Fibroblast of skin of right biceps (primary cell): ENCODE data around the gene PBX1.

ENCODE experiments used
- DNase-seq: peaks from one replicate; pipeline ENCODE4 v3.0.0-alpha.2; 2013

The PBX1 gene

DNA sequence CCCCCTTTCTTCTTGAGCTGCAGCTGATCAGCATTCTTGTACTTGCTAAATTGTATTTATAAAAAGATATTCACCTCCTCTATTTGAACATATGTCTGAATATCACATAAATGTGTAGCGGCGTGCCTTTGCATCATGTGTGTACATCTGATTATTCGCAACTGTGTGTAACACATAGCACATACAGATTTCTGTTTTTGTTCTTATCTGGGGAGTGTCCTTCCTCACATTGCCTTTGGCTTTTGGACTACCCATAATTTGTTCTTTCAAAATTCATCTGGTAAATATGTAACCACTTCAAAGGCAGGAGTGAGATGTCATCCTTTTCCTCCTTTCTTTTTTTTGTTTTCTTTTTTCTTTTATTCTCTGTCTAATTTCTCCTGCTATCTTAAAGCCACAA lies 113.6 kb downstream of the PBX1 start:
- no peak for DNase-seq

DNA sequence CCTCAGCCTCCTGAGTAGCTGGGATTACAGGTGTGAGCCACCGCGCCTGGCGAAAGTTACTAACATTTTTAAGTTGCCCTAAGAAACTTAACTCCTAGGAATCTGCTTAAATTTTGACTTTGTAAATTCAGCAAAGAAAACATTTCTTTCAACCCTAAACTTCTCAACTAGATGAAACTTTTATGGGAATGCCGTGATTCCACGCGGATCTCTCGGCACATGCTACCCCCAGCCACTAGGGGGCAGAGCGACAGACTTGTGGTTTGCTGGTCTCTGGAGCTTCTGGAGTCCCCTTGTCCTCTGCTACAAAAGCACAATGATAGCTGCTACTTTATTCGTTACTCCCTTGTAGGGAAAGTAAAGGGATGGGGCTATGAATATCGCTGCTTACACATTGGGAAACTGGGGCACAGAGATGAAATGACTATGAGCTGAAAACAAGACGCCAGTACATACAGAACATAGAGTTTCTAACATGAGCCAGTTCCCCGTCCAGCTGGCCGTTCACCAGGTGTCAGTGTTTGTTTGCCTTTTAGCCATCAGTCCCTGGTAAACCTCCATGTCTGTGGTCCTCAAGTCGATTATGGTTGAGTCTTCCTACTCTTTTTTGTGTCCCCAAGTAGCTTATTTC lies 114.7 kb downstream of the PBX1 start:
- DNase-seq: peak; percentile 14

DNA sequence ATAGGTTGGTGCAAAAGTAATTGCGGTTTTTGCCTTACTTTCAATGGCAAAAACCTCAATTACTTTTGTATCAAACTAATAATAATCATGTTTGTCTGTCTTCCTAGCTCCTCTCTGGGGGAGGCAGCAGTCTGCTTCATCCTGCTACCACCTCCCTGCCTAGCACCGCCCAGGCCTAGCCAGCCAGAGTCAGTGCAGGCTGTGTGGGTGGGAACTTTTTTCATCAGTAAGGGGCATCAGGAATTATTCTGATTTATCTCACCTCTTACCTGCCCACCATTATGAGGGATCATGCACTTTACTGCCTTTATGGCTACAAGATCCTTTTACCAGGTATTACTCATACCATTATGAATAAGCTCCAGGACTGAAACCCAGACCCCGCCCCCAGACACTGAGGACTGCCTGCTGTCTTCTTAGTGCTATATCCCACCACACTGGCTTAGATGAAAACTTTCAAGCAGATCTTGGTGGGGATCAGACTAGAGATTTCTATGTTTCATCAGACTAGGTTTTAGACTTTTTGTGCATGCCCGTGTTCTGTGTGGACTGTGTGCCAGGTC lies 116.4 kb downstream of the PBX1 start:
- DNase-seq: peak; percentile 25

DNA sequence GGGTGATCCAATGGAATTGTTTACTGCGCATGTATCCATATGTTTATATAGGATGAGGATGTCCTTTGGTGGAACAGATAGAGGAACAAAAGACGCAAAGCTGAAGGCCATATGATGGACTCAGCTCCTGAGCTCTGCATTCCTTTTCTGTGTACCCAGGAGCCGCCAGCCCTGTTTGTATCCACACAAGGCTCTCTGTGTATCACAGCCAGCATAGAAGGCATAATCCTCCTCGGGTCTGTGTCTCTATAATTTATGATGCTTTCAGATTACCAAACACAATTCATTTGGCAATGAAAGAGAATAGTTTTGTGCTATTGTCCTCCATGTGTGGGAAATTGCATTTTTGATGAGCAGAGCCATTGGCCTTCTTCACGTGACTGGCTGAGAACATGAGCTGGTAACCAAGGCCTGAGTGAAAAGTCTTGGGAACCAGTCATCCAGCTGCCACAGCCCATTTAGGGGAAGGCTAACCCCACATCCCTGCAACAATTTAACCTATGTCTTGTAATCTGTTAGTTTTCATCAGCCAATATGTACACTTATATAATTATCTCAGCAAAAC lies 119.2 kb downstream of the PBX1 start:
- no peak for DNase-seq

DNA sequence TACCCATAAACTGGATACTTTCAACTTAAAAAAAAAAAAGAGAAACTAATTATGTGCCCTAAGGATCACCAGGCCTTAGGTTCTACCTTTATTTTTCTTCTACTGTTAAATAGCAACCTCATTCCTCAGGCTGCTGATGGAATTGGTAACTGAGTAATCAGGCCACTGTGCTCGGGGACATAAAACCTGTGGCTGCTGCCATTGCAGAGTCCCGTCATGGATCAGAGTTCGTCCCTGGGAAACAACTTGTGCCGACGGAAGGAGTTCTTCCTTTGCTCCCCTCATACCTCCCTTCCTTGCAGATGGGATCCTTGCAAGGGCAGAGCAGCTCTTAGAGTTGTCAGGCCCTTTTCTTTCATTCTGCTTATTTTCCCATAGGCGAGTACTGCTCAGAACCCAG lies 123.6 kb downstream of the PBX1 start:
- no peak for DNase-seq

DNA sequence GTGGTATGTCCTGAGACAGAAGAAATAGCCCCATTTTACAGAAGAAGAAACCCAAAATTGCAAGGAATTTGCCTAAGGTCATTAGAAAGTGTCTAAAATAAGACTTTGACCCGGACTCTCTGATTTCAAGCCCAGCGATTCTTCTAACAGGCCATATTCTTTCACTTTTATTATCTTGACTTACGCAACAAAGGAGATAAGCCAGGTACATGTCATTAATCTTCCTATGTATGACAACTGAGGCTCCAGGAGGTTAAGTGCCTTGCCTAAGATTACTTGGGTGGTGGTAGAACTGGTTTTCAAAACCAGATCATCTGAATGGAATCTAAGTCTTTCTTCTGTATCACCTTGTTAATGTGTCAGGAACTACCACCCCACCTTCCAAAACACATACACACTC lies 124.3 kb downstream of the PBX1 start:
- no peak for DNase-seq

DNA sequence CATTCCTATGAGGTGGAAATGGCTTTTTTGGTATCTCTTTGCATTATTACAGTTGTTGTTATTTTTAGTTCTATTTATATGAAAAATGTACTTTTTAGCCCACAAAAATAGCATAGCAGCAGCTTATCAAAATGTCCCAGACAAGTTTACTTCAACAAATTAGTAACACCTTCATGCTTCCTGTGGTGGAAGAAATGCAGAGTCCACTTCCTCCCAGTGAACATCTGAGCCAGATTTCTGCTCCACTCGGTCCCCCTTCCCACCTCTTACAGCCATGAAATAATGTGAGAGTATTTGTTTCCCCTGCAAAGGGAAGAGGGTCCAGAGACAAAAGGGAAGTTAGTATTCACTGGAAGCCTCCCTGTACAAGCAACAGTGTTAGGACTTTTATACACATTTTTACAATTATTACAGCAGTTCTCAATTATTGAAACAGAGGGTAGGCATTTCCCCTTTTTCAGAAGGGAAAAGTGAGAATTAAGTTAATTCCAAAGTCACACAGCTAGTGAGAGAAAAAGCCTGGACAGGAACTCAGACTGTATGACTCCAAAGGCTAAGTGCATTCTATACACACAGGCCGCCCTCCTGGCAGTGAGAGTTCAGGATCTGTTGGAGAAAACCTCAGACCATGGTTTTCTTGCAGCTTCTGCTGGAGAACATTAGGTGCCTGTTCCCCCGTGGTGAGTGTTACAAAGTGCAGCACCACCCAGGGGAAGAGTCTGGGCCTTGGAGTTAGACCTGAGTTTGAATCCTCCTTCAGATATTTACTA lies 126.5 kb downstream of the PBX1 start:
- DNase-seq: peak; percentile 10

DNA sequence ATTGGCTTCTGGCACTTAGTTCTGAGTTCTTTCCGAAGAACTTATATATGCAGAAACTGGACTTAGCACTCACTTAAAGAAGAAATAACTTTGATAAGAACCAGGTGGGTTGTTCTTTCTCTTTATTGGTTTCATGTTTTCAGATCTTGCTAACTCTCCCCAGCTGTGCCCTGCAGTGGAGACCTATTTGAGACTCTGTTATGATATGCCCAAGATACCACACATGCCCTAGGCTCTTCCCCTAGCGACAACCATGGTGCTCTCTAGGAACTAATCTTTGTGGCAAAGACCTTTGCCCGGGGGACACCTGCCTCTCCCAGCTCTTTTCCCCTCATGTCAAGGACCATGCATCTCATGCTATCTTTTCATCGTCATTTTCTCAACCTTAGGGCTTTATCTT lies 128.8 kb downstream of the PBX1 start:
- no peak for DNase-seq

DNA sequence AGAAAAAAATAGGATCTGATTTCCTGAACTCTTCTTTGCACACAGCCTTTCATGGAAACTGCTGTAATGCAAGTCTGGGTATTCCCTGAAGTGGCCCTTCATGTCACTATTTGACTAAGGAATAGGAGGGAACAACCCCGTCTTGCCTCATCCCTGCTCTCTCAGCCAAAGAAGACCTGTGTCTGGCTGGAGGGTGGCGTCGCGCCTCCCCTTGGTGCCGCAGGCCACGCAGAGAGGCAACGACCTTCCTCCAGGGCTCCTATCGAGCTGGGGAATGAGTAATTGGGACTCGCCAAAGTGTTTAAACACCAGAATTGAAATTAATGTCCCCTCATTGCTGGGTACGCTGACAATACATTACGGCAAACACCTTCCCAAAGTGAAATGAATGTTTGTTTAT lies 129.8 kb downstream of the PBX1 start:
- no peak for DNase-seq

DNA sequence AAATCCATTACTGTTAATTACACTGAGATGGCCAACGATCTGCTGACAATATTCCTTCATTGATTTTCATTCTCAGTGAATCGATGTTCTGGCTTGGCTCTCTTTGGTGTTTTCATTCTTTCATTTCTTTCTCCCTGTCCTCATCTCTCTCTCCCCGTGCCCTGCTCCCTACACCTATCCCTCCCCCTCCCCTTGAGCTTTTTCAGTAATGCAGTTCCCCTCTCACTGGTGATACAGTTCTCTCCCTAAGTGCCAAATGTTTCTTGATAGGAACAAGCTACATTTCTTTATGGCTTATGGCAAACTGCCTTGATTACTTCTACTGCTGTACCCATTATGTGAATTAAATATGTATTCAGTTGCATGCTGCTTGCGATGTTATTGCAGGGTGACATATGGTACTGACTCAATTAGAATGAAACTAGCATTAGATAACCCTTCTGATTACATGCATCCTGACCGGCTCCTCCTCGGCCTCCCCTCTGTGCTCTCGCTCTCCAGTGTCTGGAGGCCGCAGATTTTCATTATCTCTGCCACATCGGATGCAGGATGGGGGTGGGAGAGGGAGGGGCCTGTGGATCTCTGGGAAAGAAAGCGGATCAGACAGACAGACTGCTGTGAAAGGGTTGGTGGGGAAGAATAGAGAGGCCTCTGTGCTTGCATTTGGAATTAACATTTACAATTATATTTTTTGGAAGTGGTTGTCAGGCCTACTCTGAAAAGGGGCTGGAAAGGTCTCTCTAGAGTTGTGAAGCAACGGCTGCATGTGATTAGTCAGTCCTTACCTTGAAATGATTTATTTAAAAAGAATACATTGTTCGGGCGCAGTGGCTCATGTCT lies 130.9 kb downstream of the PBX1 start:
- DNase-seq: no peak

DNA sequence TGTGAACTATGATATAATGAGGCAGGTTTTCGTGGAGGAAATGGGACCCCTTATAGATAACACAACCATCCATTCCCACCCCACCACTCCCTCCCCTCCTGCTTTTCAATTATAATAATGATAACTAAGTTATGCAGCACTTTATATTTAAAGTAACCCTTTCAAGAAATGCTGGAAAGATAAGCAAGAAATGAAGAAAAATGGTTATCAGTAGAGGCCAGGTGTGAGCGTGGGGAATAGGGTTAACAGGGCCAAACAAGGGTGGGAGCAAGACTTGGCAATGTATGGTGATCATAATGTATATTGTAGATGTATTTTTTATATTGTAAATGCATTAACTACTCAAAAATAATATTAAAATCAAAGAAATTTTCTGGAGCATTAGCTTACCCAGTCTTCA lies 133.4 kb downstream of the PBX1 start:
- DNase-seq: no peak

DNA sequence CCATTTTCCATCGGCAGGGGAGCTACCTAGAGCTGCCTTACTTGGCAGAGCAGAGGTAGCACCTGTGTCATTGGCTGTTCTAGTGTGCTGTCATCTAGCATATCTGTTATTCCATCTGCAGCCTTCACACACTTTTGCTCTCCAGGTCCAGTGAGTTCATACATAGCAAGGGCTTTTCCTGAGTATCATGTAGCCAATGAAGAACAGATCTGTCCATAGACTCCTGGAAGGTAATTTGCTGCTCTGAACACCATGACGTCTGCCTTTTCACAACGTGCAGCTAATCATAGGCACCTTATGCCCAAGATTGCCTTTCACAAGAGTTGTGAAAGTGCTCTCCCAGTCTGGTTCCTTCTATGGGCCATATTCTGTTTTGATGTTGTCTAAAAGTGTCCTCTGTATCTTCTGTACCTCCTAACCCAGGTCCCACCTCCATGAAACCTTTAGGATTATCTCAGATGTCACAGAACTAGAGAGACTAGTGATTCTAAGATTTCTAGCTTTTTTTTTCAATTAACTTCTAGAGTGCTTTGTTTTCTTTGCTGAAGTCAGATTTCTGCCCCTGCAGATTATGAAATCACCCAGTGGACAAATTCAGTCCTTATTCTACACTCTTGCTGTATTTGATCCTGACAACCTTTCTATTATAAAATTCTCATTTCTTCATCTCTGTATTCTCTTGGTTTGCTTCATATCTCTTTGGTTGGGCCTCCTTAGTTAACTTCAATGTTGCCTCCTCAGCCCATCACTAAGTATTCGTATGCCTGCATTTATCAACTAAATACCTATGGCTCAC lies 134.8 kb downstream of the PBX1 start:
- no peak for DNase-seq

DNA sequence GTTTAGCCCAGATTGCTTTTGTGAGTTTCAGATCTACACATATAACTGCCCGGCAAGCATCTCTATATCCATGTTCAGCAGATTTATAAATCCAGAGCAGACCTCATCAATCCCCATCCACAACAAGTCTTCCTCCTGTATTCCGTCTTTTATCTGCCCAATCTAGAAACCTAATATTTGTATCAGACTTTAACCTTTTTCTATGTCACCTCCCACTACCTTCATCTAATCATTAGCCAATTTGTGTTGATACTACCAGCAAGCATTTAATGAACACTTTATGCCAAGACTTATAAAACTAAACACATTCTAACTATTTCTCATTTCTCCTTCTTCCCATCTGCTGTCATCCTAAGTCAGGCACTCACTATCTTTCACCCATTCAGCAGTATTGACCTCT lies 135.5 kb downstream of the PBX1 start:
- DNase-seq: no peak

DNA sequence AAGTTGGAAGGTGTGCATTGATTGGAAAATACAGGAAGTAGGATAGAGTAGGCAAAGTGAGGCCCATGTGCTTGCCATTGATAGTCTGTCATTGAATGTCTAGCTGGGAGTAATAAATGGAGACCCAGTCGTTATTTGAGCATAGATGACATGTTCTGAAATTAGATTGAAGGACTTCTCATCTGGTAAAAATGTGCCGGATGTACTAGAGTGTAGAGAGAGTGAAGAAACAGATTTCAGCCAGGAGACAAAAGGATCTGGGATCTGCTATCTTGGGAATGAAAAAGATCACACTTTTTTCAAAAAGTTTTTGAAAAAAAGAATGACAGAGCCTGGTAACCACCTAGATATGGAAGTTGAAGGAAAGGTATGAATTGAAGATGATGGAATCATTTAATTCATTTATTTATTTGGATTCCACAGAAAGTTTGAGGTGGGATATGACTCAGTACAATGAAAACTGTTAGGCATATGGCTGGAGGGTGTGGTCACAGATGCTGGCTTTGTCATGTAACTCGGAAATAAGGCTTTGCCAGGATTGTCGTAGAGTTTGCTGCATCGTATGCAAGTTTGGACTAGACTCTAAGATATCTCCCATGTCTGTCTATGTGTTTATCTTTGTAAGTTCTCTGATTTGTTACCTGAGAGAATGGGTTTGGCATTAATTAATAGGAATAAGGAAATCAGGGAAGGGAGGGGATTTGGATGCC lies 137.1 kb downstream of the PBX1 start:
- DNase-seq: peak; percentile 59

DNA sequence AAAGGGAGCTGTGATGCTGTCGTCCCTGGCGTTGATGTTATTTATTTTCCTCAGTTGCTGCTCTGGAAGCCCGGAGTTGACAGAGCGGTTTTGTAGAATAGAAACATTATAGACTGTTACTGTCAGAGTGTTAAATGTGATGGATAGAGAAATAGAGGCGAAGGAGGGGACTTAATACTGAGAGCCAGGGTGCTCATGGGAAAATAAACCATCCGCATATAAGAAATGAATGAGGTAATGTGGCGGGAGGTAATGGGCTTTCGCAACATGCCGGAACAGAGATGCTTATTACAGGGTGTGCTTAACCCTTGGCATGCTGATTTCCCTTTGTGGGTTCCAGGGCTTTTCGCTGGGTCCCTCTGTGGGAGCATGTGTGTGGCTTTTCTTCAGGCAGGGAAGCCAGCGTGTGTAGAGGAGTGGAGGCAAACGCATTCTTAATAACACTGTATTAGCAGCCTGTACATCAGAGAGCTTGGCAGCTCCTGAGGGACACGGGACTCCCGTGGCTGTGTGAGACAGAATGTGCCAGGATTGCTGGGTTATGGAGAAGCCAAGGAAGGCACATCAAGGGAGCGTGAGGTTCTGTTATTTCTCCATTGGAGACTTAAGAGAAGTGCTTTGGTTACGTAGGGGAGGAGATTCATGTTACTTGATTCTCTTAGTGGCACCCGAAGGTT lies 141.0 kb downstream of the PBX1 start:
- DNase-seq: peak; percentile 9

DNA sequence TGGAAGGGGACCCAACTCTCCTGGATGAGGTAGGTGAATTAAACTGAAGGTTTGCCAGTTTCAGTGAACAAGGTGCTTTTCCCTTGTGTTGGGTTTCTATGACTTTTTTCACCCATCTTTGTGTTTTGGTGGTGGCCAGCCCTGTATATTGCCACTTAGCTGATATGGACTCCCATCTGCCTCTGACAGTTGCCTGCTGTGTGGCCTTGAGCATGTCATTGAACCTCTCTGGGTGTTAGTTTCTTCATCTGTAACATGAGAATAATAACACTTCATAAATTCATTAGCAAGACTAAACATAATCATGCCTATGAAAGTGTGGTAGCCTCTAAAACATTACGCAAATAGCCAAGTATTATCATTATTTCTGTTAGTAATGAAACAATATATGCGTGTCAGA lies 141.7 kb downstream of the PBX1 start:
- DNase-seq: no peak

DNA sequence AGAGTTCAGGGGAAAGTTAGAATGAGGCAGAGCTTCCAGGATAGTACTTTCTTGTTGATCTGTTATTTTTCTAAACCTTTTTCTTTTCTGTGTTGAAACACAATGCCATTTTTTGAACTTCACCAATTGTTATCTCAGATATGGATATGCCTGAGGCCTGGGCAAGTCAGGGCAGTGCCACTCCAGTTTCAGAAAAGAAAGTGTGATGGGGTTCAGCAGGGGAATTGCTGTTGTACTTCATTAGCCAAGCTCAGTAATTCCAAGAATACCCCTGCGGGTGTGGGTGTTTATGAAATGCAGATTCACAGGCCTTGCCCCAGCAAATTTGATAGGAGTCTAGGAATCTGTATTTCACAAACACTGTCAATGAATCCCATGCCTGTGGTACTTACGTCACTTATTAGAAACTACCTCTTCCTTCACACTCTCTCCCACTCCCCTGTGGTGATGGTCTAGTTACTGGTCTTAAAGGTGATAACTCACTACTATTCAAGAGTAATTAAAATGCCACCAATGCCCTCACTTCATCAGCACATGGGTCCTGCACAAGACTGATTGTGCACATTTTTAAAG lies 142.3 kb downstream of the PBX1 start:
- DNase-seq: no peak

DNA sequence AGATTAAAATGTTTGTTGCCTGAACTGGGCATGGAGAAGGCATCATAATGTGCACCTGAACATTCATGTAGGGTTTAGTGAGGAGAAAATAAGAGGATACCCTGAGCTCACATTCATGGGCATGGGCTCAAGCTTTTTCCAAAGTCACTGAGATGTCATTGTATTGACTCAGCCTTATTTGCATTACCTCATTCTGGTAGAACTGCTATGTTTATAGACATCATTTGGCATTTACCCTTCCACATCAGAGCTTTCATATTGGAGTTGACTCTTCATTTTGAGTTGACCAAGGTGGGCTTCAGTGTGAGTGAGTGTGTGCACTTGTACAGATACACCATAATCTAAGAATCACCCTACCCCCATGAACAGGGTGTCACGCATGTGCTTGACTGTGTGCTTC lies 143.2 kb downstream of the PBX1 start:
- peak; percentile 39 for DNase-seq

DNA sequence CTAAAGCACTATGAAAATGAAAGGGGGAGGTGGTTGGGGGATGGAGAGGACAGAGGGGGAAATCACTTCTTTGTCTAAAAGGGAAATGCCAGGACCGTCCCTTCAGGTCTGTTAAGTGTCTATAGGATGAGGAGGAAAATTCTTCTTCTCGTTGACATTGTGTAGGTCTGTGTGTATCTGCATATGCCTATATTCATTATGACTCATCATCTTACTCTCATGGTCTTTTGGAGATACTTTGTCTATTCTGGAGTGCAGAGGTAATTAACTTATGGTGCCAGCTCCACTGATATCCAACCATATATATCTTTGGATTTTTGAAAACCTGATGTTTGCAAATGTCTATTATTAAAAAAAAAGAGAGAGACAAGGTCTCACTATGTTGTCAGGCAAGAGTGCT lies 143.7 kb downstream of the PBX1 start:
- no peak for DNase-seq

DNA sequence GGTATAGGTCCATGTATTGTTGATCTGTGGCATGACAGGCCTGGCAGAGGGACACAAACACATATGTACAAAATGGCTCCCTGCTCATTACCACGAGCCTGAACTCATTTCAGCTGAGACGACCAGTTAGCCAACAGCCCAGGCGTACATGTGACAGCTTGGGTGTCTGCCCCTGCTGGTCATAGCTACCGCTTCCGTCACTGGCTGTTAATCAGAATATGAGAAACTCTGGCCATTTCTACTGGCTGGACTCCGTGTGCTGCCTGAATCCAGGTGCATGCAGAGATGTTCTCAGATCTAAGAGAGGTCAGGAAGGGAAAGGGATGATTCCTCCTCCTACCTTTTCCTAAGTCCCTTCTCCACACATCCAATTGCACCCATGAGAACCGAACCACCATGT lies 144.5 kb downstream of the PBX1 start:
- no peak for DNase-seq

DNA sequence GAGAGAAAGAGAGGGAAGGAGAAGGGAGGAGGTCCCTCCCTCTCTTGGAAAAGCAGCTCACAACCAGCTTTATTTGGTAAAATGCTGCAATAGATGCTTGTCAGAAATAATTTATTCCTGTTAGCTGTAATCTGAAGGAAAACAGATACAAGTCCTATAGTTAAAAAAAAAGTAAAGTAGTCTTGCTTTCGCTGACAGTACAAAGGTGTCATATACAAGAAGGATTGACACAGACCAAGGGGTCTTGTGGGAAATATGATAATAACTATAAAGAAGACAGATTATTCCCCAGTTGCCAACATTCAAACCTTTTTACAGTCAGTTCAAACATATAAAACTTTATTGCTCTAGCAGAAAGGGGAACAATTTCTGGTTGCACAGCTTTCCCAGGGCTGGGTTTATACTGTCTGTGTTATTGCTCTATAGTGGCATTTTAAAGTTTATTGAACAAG lies 145.0 kb downstream of the PBX1 start:
- DNase-seq: no peak
